ENCODE results near the gene LRIT2.
A peak's percentile ranks its signal among the peaks of the same experiment; 100 is the strongest.

Gene LRIT2

DNA sequence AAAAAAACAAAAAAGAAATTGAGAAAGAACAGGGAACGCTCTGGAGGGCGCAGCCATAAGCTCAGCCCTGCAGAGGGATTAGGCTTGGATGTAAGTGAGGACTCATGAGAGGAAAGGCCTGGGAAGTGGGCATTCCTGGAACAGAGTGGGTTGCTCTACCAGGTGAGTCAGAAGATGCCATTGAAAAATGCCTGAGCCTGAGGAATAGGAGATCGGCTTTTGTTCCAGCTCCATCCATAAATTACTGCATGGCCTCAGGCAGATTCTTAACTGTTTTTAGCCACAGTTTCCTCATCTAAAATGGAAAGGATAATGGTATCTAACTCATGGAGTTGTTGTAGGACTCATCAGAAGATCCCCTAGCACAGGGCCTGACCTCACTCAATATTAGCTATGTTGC, 18.4 kb upstream of the LRIT2 start:
- peak; percentile 19 for DNase-seq (ENCODE audit: low read depth, low spot score)

DNA sequence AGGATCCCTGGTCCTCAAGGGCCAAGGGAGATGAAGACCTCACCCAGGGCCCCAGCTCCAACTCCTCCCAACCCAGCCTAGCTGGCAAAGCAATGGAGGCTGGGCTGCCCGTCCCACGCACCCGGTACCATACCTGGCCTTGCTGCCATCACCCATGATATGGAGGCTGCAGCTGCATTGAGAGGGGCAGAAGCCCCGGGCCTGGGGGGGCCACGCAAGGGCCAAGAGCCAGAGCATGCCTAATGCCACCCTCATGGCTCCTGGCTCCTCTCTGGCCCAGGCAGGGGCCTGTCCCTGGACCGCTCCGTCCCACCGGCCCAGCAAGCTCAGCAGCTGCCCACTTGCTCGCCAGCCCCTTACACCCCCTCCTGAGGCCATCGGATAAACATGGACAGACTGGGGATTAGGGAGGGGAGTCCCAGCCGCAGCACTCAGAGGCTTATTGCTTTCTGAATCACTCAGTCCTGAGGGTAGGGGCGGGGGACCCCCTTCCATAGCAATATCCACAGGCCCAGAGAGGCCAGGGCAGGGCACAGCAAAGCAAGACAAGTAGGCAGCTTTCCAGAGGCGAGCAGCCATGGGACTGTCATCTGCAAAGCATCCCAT, 15.9 kb upstream of the LRIT2 start, which contains the start of gene LRIT1:
Gene LRIT1 (minus strand): TSS at position 362 of the 606 bp plus-strand sequence. CDS start 107 bp downstream, at position 255.
- DNase-seq (ENCODE audit: low read depth, low spot score) = no peak

DNA sequence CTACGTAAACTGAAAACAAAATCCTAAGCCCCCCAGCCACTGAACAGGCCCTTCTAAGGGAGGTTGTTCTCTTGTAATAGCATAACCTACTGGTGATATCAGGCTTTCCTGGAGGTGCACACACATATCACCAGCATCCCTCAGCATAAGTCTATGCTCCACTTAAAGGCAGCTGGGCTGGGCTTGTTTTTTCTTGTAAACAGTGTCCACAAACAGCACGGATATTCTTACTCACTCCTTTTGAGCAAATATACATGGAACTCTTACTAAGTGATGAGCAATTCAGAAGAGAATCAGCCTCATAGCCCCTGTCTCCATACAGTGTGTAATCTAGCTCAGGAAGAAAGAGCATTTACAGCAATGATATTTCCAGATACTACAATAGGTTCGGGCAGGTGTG, 13.6 kb upstream of the LRIT2 start:
- no peak for DNase-seq (ENCODE audit: low read depth, low spot score)

DNA sequence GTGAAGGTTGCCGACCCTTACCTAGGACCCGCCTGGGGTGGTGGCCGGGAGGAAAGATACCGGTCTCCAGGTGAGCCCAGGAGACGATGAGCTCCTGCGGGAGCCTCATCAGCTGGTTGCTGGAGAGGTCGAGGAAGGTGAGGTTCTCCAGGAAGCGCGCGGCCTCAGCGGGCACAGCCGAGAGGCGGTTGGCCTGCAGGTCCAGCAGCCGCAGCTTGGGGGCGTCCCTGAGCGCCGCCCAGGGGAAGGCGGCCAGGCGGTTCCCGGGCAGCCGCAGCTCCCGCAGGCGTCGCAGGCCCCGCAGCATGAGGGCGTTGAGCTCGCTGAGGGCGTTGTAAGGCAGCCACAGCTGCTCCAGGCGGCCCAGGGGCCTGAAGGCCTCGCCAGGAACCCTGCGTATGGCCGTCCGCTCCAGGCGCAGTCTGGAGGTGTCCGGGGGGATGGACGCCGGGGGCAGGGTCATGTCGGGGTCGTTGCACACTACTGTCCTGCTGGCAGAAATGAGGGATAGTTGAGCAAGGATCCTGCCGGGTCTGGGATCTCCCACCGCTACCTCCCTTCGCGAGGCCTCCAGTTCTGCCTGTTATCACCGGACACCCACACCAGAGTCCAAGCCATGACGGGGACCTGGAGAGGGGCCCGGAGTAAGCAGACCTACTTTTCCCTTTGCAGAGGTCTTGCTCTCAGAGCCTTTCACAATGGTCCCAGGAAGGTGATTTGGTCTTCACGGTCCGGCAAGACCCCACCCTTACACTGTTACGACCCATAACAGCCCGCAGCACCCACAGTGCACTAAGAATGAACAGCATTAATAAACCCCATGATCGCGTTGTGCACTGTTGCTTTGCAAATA, 12.1 kb upstream of the LRIT2 start:
- DNase-seq (ENCODE audit: low read depth, low spot score) = no peak

DNA sequence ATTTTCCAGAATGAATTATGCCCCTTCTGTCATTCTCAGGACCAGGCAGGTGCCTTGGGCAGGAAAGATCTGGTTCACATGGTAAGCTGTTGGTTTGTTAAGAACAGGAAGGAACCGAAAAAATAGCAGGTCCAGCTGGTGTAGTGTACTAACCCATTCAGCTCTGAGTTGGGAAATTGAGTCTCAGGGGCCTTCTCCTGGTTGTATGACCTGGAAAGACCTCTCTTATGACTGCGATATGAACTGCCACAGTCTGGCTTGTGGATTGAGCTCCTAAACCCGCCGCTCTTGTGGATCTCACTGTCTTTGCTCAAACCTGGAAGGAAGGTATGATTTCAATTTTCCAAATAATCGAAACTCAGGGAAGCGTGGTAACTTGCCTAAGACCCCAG, 11.5 kb upstream of the LRIT2 start:
- no peak for DNase-seq (ENCODE audit: low read depth, low spot score)

DNA sequence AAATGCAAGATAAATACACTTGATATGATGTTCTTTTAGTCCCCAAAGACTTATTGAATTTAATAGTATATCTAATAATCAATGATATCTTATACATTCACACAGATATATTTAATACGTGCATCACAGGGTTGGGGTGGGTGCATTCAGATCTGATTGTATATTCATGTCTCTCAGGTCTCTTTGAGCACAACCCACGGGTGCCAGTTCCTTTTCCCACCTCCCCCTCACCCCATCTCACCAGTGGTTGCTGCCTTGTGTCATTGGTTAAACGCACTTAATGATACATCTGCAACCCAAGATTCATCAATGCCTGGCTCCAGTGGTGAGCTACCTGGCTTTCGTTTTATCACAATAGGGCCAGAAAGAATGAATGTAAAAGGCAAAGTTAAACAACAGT, 9.8 kb upstream of the LRIT2 start:
- no peak for DNase-seq (ENCODE audit: low read depth, low spot score)

DNA sequence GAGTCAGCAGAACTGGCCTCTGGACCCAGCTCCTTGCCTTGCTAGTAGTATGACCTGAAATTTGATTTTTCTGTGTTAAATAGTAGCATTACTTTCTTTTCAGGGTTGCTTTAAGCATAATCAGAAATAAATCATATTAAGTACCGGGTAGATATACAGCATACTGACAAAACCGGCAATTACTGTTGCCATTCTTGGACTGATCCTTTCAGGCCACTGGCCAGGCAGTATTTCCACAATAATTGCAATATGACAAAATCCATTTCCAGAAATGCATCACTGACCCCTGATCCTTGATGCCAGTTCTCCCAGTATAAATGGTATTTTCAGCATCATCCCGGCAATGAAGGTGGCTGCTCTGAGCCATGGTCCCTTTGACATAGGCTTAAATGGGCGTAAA, 9.1 kb upstream of the LRIT2 start:
- no peak for DNase-seq (ENCODE audit: low read depth, low spot score)

DNA sequence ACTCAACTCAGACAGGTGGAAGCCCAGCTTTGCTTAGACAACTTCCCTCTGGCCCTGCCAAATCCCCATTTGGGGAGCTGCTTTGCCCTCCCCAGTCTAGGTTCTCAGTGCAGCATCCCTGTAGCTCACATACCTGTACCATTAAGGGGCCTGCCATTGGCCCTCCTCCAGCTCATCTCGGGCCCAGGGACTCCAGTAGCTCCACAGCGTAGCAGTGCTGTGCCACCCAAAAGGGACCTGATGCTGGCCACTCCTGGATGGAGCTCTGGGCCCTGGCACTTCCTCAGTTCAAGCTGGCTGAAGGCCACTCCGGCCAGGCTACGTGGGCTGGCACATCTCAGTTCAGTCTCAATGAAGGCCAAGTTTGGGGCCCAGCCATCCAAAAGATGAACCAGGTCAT, 8.6 kb upstream of the LRIT2 start:
- no peak for DNase-seq (ENCODE audit: low read depth, low spot score)

DNA sequence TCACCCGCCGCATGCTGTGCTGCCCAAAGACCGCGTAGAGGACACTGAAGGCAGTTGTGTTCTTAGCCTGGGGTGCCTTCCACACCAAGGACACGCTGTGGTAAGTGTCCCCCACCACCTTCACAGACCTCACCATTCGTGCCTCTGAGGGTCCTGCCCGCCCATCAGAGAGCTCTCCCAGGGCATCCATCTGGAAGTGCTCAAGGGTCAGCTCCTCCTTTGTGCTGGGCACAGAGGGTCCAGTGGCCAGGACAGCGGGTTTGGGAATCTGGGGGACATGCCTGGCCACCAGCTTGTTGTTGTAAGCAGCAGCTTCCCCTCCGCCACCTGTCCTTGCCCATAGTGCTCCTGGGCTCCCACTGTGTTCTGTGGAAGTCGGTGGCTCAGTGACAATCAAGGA, 7.0 kb upstream of the LRIT2 start:
- no peak for DNase-seq (ENCODE audit: low read depth, low spot score)

DNA sequence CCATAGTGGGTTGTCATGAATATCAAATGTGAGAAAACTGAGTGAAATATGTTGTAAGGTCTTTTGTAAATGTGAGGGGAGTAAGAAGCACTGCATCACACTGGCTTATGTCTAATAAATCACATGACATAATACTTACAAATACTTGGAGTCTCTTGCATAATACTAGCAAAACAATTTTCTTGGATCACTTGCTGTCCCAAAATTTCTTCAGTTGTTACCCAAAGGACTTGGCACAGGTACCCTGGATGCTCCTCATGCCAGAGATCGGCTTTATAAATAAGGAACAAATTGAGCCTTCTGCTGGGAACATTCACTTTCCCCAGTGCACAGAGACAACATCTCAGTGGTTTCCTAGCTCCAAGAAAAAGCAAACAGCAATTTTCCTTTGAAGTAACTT, 5.0 kb upstream of the LRIT2 start:
- DNase-seq (ENCODE audit: low read depth, low spot score) = no peak

DNA sequence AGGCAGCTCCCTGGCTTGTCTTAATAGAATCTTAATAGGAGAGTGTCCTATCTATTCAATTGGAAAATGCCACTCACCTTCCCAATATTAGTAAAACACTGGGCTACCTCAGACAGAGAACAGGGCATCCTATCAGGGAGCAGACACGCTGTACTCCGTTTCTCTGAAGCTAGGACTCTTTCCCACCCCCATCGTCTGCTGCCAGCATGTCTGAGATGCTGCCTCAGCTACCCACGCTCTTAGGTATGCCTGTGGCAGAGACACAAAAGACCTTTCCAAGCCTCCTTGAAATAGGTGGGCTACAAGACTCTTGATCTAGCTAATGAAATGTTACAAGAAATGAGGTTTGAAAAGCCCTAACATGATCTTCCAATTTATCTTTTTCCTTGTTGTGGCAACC, 2.5 kb upstream of the LRIT2 start:
- no peak for DNase-seq (ENCODE audit: low read depth, low spot score)

DNA sequence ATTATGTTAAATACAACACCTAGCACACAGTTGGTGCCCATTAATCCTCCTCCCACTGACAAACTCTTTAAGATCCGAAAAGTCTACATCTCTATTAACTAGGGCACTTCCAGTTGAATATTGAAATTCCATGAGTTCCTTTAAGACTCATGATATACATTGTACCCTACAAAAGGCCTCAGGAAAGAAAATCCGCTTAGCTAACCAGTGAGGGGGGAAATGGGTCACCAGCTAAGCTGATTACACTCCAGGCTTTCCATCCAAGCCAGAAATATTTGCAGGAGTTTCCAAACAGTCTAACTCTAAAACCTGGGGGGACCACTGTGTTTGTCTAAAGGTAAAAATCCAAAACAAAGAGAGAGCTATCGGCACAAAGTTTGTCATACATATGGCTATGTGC, 1.3 kb upstream of the LRIT2 start:
- DNase-seq (ENCODE audit: low read depth, low spot score) = no peak

DNA sequence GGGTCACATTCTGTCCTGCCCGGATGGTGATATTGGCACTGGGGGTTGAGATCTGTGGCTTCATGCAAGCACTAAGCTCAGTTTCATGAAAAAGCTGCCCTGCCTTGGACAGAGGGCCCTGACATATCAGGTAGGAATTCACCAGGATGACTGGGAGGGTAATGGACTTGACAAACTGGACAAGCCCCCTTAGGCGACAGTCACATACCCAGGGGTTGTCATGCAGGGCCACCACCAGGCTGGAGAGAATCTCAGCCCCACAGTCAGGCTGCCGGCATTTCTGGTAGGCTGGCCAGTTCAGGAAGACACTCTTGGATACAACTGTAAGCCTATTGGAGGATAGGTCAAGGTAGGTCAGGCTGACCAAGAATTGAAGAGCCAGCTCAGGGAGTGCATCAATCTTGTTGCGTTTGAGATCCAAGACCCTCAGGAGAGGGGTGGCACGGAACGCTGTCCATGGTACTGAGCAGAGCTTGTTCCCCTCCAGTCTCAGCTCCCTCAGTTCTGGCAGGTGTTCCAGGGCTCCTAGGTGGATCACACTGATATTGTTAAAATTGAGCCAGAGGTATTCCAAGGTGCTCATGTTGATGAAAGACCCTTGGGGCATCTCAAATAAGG, 824 bp downstream of the LRIT2 start:
- DNase-seq (ENCODE audit: low read depth, low spot score) = peak; percentile 37

DNA sequence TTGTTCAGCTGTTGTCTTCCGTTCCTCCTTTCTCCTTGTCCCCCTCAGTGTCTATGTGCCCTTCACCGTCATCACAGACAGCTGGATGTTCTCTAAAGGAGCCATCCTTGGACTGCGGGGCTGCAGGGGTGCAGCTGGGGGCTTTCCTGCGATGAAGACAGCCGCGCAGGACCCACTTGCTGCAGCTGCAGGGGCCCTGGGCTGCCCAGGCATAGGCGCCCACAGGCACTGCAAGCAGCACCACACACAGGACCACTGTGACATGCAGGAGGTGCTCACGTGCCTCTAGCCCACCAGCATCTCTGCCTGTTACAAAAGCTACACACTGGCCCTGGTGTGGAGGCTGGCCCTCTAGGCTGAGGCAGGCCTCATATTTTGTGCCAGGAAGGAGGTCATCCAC, 3.4 kb downstream of the LRIT2 start:
- no peak for DNase-seq (ENCODE audit: low read depth, low spot score)

DNA sequence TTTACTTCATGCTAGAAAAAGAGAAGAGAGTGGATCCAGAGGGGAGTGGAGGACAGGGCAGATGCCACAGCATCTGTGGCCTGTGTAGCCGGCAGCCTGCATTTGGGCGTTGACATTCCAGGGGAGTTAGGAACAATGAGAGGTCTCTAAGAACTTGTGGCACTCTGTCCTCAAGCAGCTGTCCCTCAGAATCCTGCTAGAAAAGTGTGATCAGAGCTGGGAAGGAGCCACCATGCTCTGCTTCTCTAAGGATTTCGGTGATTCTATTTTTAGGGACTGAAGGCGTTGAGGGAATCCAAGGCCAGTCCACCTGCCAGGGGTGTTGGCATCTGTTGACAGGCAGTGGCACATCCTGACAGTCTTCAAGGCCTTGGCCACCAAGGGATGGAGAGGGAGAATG, 7.6 kb downstream of the LRIT2 start:
- DNase-seq (ENCODE audit: low read depth, low spot score) = no peak

DNA sequence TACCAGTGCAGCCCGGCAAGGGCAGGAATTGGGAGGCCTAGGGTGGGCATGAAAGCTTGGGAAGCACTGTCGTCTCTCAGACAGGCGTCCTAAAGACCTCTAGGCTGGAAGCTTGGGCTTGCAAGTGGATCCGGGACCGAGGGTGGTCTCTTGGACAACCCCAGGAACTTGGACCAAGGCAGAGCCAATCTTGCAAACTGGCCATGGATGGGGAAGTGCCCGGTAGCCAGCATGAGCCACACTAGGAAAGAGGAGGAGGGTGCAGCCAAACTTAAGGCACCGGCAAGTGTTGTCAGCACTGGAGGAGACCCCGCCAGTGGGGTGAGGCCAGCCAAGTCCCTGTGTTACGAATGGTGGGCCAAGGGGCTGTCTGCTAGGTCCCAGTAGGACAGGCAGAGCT, 8.5 kb downstream of the LRIT2 start:
- DNase-seq (ENCODE audit: low read depth, low spot score) = no peak

DNA sequence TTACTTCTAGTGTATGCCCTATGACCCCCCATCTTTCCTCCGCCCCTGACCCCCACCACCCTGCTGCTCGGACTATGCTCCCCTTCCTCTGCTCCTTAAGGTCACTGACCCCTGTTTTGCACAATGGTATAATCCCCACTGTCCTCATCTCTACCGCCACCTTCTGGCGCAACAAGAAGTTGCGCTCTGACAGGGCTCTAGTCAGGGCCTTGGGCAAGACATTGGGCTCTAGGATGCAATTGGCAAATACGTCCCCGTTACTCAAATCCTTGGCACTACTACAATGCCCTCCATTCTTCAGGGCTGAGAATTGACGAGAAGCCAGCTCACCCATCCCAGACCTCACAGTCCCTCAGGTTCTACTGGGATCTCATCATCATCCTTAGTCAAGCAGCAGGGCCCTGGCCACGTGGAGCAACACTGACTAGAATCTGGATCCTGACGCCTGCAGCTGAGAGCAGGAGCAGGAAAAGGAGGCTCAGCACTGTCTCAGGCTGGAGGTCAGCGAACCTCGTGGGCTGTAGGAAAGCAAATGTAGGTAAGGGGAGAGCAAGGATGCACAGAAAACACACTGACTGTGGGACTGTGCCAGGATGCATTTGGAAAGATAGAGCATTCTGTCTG, 10.6 kb downstream of the LRIT2 start:
- no peak for DNase-seq (ENCODE audit: low read depth, low spot score)

DNA sequence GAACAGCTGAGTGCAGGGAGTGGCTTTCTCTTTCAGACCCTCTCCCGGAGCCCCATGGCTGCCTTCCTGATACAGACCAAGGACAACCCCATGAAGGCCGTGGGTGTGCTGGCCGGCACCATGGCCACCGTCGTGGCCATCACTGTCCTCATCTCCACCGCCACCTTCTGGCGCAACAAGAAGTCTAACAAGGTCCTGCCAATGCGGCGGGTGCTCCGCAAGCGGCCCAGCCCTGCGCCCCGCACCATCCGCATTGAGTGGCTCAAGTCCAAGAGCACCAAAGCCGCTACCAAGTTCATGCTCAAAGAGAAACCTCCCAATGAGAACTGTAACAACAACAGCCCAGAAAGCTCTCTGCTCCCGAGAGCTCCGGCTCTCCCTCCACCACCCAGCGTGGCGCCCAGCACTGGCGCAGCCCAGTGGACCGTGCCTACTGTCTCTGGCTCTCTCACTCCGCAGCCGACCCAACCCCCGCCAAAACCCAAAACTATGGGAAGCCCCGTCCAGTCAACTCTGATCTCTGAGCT, 11.2 kb downstream of the LRIT2 start:
- DNase-seq (ENCODE audit: low read depth, low spot score) = no peak

DNA sequence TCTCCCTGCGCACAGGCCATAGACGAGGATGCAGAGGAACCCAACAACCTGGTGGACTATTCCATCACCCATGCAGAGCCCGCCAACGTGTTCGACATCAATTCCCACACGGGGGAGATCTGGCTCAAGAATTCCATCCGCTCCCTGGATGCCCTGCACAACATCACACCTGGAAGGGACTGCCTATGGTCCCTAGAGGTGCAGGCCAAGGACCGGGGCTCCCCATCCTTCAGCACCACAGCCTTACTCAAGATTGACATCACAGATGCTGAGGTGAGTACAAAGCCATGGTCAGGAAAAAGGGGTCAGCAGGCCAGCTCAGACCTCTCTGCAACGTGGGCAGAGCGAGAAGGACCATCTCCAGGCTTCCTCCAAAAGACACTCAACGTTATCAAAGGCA, 12.3 kb downstream of the LRIT2 start:
- DNase-seq (ENCODE audit: low read depth, low spot score) = no peak

DNA sequence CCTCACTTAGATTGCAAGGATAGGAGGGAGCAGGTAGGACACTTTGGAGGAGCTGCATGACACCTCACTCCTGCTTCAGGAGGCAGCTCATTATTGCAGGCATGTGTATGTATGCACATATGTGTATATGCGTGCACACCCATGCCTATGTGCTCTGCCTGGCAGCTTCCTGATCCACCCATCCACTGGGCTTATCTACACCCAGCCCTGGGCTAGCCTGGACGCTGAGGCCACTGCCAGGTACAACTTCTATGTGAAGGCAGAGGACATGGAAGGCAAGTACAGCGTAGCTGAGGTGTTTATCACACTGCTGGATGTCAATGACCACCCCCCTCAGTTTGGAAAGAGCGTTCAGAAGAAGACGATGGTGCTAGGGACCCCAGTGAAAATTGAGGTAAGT, 13.3 kb downstream of the LRIT2 start:
- no peak for DNase-seq (ENCODE audit: low read depth, low spot score)

DNA sequence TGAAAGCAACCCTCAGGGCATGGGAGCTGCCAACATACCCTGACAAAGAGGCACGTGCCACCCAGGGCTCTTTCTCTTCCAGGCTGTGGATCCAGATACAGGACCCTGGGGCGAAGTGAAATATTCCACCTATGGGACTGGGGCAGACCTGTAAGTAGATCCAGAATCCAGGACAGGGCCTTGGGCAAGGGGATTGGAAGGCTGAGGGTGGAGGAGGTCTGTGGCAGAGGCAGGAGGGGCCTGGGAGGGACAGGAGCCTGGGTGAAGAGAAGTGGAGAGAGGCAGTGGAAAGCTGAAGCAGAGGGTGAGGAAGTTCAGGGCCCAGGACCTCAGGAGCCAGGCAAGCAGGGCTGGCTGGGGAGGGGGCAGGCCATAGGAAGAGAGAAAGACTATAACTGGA, 13.8 kb downstream of the LRIT2 start:
- DNase-seq (ENCODE audit: low read depth, low spot score) = no peak

DNA sequence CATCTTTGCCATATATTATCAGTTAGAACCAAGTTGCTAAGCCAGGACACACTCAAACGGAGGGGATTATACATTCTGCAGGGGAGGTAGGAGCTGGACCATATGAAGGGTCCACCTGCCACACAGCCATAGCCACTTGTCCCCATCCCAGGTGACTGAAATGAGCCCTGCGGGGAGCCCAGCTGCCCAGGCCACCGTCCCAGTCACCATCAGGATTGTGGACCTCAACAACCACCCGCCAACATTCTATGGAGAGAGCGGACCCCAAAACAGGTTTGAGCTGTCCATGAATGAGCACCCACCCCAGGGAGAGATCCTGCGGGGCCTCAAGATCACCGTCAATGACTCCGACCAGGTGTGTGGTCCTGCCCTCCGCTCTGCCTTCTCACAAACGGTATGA, 17.3 kb downstream of the LRIT2 start:
- DNase-seq (ENCODE audit: low read depth, low spot score) = no peak
